Liver (tissue), 9 donors: ENCODE results near the gene NKX2-4. TPM values are rescaled to one million over a fixed set of nuclear protein-coding genes. Genes with fewer than 3 reads are reported as not detected.

Experiments used
- DNase-seq: peaks from one replicate; pipeline ENCODE4 v3.0.0-alpha.2; 2017; ENCODE audit warnings: low spot score
- H3K27ac ChIP-seq, 2 donors: one replicate each; pipeline ENCODE4 v1.7.0; 2013; ENCODE audit warnings: inconsistent platforms in 2 of 2, low read length in 2 of 2, control low read depth in 1 of 2, low read depth in 1 of 2, mild to moderate bottlenecking in 1 of 2
- H3K27me3 ChIP-seq, 4 donors: one replicate each; pipeline versions ENCODE4 v1.6.1 to v1.7.0; 2013; ENCODE audit warnings: low read length in 3 of 4, inconsistent platforms in 1 of 4, mild to moderate bottlenecking in 1 of 4, moderate library complexity in 1 of 4; ENCODE audit not compliant: control insufficient read depth in 4 of 4, insufficient read depth in 4 of 4
- H3K36me3 ChIP-seq, 4 donors: one replicate each; pipeline versions ENCODE4 v1.6.1 to v1.7.0; 2013; ENCODE audit warnings: low read length in 3 of 4, mild to moderate bottlenecking in 3 of 4, low read depth in 1 of 4, moderate library complexity in 1 of 4; ENCODE audit not compliant: control insufficient read depth in 4 of 4, insufficient read depth in 3 of 4
- H3K4me1 ChIP-seq, 4 donors: one replicate each; pipeline versions ENCODE4 v1.6.1 to v1.7.0; 2013; ENCODE audit warnings: low read length in 3 of 4, mild to moderate bottlenecking in 3 of 4, moderate library complexity in 1 of 4; ENCODE audit not compliant: control insufficient read depth in 4 of 4, insufficient read depth in 4 of 4
- H3K4me3 ChIP-seq, 3 donors: one replicate each; pipeline versions ENCODE4 v1.6.1 to v1.7.0; 2013; ENCODE audit warnings: low read length in 3 of 3, control low read depth in 1 of 3, low read depth in 1 of 3, mild to moderate bottlenecking in 1 of 3
- H3K9ac ChIP-seq, 2 donors: one replicate each; pipeline ENCODE4 v1.7.0; 2013; ENCODE audit warnings: low read length in 2 of 2, mild to moderate bottlenecking in 2 of 2, moderate library complexity in 2 of 2, control low read depth in 1 of 2, low read depth in 1 of 2
- H3K9me3 ChIP-seq, 4 donors: one replicate each; pipeline versions ENCODE4 v1.6.1 to v1.7.0; 2013; ENCODE audit warnings: low read length in 3 of 4; ENCODE audit not compliant: control insufficient read depth in 4 of 4
- CTCF ChIP-seq: fragments of 150-350 bp; IDR thresholded peaks from 2 replicates; pipeline ENCODE4 v1.5.1; 2017; ENCODE audit warnings: improper control_type of control experiment, low read depth, low read length; ENCODE audit not compliant: missing input control
- EGR1 ChIP-seq, 2 donors: IDR thresholded peaks; 2 replicates each; pipeline ENCODE4 v1.6.1; 2016 to 2018; ENCODE audit warnings: antibody characterized with exemption in 2 of 2, low read depth in 2 of 2
- FOXA1 ChIP-seq: IDR thresholded peaks from 2 replicates; pipeline ENCODE4 v1.6.1; 2016; ENCODE audit warnings: antibody characterized with exemption
- FOXA2 ChIP-seq: IDR thresholded peaks from 2 replicates; pipeline ENCODE4 v1.6.1; 2016; ENCODE audit warnings: antibody characterized with exemption
- GABPA ChIP-seq, 2 donors: IDR thresholded peaks in 1 of 2; conservative IDR thresholded peaks in 1 of 2; 2 replicates each; pipeline ENCODE4 v1.6.1; 2016; ENCODE audit warnings: antibody characterized with exemption in 2 of 2, mild to moderate bottlenecking in 1 of 2, moderate library complexity in 1 of 2
- HNF4A ChIP-seq, 2 donors: conservative IDR thresholded peaks; 2 replicates each; pipeline ENCODE4 v1.6.1; 2016; ENCODE audit warnings: antibody characterized with exemption in 2 of 2, mild to moderate bottlenecking in 2 of 2
- HNF4G ChIP-seq: IDR thresholded peaks from 2 replicates; pipeline ENCODE4 v1.6.1; 2016; ENCODE audit warnings: antibody characterized with exemption
- JUND ChIP-seq, 2 donors: IDR thresholded peaks; 2 replicates each; pipeline ENCODE4 v1.6.1; 2016; ENCODE audit warnings: antibody characterized with exemption in 2 of 2
- MAX ChIP-seq: IDR thresholded peaks from 2 replicates; pipeline ENCODE4 v1.6.1; 2016; ENCODE audit warnings: antibody characterized with exemption
- NR2F2 ChIP-seq: IDR thresholded peaks from 2 replicates; pipeline ENCODE4 v1.6.1; 2016; ENCODE audit warnings: antibody characterized with exemption
- RAD21 ChIP-seq, 2 donors: IDR thresholded peaks; 2 replicates each; pipeline ENCODE4 v1.6.1; 2016; ENCODE audit warnings: antibody characterized with exemption in 2 of 2, mild to moderate bottlenecking in 2 of 2
- REST ChIP-seq: IDR thresholded peaks from 2 replicates; pipeline ENCODE4 v1.6.1; 2016; ENCODE audit warnings: antibody characterized with exemption, mild to moderate bottlenecking
- RXRA ChIP-seq, 2 donors: IDR thresholded peaks; 2 replicates each; pipeline ENCODE4 v1.6.1; 2017 to 2018; ENCODE audit warnings: antibody characterized with exemption in 2 of 2, mild to moderate bottlenecking in 1 of 2
- SP1 ChIP-seq: IDR thresholded peaks from 2 replicates; pipeline ENCODE4 v1.6.1; 2018; ENCODE audit warnings: antibody characterized with exemption, mild to moderate bottlenecking
- TAF1 ChIP-seq: conservative IDR thresholded peaks from 2 replicates; pipeline ENCODE4 v1.6.1; 2016; ENCODE audit warnings: antibody characterized with exemption, mild to moderate bottlenecking
- ZBTB33 ChIP-seq: IDR thresholded peaks from 2 replicates; pipeline ENCODE4 v1.6.1; 2016; ENCODE audit warnings: antibody characterized with exemption
- WGBS: extraction: QIAGEN DNeasy Blood & Tissue Kit; methylation state at CpG from one replicate; pipeline ENCODE4 v1.1.7; 2013; 5-methylcytosine and 5-hydroxymethylcytosine counted together
- polyA plus RNA-seq, 2 donors: library from polyadenylated mRNA; stranded (reverse) in 1 of 2; unstranded in 1 of 2; fragments of 200-250 nt in 1 of 2; fragments of >200 nt in 1 of 2; fragmentation: Nextera tagmentation in 1 of 2; extraction: Ambion mirVana in 1 of 2; gene quantifications; one replicate each; pipeline versions ENCODE4 v1.2.1 to v1.2.3, GENCODE V29; 2013 to 2015
- total RNA-seq, 2 donors: library from RNA; depleted of rRNA; stranded (reverse); fragments of >200 nt; gene quantifications; one replicate each; pipeline ENCODE4 v1.2.3, GENCODE V29; 2014
- TF ChIP-seq, protein P1 (sequence below): IDR thresholded peaks from 2 replicates; pipeline ENCODE4 v1.6.1; 2016; ENCODE audit warnings: antibody characterized with exemption
- donor health status: healthy.
- donor health status: healthy.
- donor health status: healthy.
- donor health status: healthy.
- donor health status: healthy.

NKX2-4 gene
- total and polyA plus RNA-seq, 4 donors, result not detected

DNA sequence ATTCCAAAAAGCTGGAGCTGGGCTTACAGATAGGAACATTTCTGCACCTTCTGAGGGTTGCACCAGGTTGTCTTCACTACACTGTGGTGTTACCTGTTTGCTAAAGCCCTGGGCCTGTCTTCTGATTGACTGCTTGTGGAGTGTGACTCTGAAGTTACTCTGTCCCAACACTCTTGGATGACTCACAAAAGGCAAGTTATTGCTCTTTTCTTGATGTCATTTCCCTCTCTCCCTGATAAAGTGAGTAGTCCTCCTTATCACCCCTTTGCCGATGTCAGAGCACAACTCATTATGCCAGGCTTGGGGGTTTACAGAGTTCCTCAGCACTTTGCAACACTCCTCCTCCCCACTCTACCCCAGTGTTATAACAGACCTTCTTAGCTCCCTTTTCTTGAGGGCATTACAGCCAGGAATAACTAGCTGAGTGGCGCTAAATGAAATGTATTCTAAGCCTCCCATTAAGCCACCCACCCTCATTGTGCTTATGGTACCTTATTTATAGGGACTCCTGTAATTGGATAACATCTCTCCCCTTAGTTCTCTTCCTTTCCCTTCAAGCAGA is 36.1 kb upstream of the NKX2-4 start:
- Histone ChIP-seq H3K9me3 (no peaks in the 10 kb centered on the region), H3K9ac (no peak overlapping the region), H3K4me1 (no peaks in the 10 kb centered on the region), H3K36me3 (no peaks in the 10 kb centered on the region), H3K4me3 (no peak overlapping the region), H3K27me3 (peaks cover 0 to 13% (median 2%) of the 10 kb centered on the region in 4 donors), H3K27ac (no peak overlapping the region)
- 74% methylated on average over 2 of the region's 2 CpGs for WGBS
- TF ChIP-seq HNF4G, result no peak
- TF ChIP-seq, protein P1, sequence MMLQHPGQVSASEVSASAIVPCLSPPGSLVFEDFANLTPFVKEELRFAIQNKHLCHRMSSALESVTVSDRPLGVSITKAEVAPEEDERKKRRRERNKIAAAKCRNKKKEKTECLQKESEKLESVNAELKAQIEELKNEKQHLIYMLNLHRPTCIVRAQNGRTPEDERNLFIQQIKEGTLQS, result no peak
- TF ChIP-seq RAD21 (IDR thresholded peaks at IDR 0.05), result no peak
- no peak for TF ChIP-seq RXRA (IDR thresholded peaks at IDR 0.05)
- TF ChIP-seq JUND (IDR thresholded peaks at IDR 0.05), result no peak
- no peak for TF ChIP-seq REST
- no peak for TF ChIP-seq FOXA1
- DNase-seq, result no peak

DNA sequence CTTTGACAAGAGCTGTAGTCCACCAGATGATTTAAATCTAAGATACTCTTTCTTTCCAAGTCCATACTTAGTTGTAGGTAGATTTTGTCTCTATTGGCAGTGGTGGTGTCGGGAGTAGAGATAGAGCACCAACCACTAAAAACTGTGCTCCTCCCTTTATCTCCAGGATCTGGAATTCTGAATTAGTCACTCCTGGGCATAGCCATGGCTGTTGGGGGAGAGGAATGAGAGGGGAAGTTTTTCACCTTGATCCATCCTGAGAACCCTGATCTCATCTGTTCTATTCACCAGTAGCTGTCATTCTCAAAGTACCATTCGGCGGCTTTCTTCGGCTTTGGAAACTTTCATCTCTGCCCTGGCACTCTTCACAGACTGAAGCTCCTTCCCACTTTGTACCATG is 35.6 kb upstream of the NKX2-4 start:
- no peak for DNase-seq
- 86% methylated on average over 4 of the region's 4 CpGs for WGBS
- TF ChIP-seq FOXA1, result no peak
- TF ChIP-seq GABPA (IDR thresholded peaks at IDR 0.05 in 1 of 2, conservative IDR thresholded peaks at IDR 0.05 in 1 of 2), result no peak
- no peak for TF ChIP-seq TAF1
- TF ChIP-seq NR2F2, result no peak
- no peak for TF ChIP-seq MAX
- no peak for TF ChIP-seq ZBTB33
- no peak for TF ChIP-seq HNF4A (conservative IDR thresholded peaks at IDR 0.05)
- TF ChIP-seq EGR1 (IDR thresholded peaks at IDR 0.05; ENCODE audit: low read depth in 2 of 2), result no peak
- TF ChIP-seq, protein P1, result no peak
- no peak for TF ChIP-seq FOXA2
- no peak for TF ChIP-seq CTCF
- TF ChIP-seq RAD21 (IDR thresholded peaks at IDR 0.05), result no peak
- no peak for TF ChIP-seq SP1
- Histone ChIP-seq H3K36me3 (no peaks in the 10 kb centered on the region), H3K27ac (no peak overlapping the region), H3K27me3 (peaks cover 0 to 13% (median 2%) of the 10 kb centered on the region in 4 donors), H3K9ac (no peak overlapping the region), H3K4me3 (no peak overlapping the region), H3K4me1 (no peaks in the 10 kb centered on the region), H3K9me3 (no peaks in the 10 kb centered on the region)
